ENCODE data around the gene PDK1. TPM values are rescaled to one million over a fixed set of nuclear protein-coding genes. Genes with fewer than 3 reads are reported as not detected.
A peak's percentile ranks its signal among the peaks of the same experiment; 100 is the strongest.

The PDK1 gene
- polyA plus RNA-seq, 2 of the 4 experiments (the other 2 are of a cell fraction): 1.2 to 12.9 TPM

GRCh38 chr2:172635548-172635947, 79.7 kb downstream of the PDK1 start:
- H3K4me3 ChIP-seq: no peak overlapping the region
- CTCF ChIA-PET: no interaction called here
- H3K4me1 ChIP-seq: no peaks in the 10 kb centered on the region
- H3K27ac ChIP-seq: no peak overlapping the region
- TF ChIP-seq RAD21 (conservative IDR thresholded peaks at IDR 0.05 in 1 of 2, IDR thresholded peaks at IDR 0.05 in 1 of 2): no peak
- TF ChIP-seq NR3C1 (IDR thresholded peaks at IDR 0.05): no peak
- TF ChIP-seq, protein P1, sequence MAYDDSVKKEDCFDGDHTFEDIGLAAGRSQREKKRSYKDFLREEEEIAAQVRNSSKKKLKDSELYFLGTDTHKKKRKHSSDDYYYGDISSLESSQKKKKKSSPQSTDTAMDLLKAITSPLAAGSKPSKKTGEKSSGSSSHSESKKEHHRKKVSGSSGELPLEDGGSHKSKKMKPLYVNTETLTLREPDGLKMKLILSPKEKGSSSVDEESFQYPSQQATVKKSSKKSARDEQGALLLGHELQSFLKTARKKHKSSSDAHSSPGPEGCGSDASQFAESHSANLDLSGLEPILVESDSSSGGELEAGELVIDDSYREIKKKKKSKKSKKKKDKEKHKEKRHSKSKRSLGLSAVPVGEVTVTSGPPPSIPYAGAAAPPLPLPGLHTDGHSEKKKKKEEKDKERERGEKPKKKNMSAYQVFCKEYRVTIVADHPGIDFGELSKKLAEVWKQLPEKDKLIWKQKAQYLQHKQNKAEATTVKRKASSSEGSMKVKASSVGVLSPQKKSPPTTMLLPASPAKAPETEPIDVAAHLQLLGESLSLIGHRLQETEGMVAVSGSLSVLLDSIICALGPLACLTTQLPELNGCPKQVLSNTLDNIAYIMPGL (CRISPR knock-in tag; IDR thresholded peaks at IDR 0.05; ENCODE audit: borderline replicate concordance): no peak
- no peak for TF ChIP-seq POLR2A (IDR thresholded peaks at IDR 0.05; ENCODE audit: low read length)
- no peak for TF ChIP-seq CEBPB (IDR thresholded peaks at IDR 0.05)
- TF ChIP-seq MYC (IDR thresholded peaks at IDR 0.05; ENCODE audit: borderline replicate concordance, low read length): no peak
- FAIRE-seq (no peak), DNase-seq (ENCODE audit: low read depth in 1 of 2, low spot score in 1 of 2) (no peak), ATAC-seq (no peak)
- H3K9me3 ChIP-seq: no peaks in the 10 kb centered on the region
- POLR2A ChIA-PET: no interaction called here
- no peak overlapping the region for H3K4me2 ChIP-seq
- 90% methylated on average over 4 of the region's 5 CpGs for WGBS (ENCODE audit: missing lambda C conversion rate)

DNA sequence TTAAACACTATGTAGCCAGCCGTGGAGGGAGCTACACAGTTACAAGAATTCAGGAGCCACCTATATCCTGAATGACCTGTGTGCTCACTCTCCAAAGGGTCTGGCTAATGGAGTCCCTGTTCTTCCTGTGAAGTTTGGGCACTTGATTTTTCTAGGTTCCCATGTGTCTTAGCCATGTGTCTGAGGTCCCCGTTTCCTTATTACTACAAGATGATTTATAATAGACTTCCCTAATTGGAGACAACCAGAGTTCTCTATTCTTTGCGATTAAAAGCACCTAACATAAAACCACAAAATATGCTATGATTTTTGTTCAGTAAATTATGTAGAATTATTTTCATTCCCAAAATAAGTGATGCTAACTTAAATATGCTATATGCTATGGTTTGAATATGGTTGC, 83.4 kb downstream of the PDK1 start:
- ChIA-PET CTCF (no interaction called here), POLR2A (no interaction called here)
- no peak overlapping the region for H3K4me3 ChIP-seq
- no peak overlapping the region for H3K27ac ChIP-seq
- TF ChIP-seq, protein P2, sequence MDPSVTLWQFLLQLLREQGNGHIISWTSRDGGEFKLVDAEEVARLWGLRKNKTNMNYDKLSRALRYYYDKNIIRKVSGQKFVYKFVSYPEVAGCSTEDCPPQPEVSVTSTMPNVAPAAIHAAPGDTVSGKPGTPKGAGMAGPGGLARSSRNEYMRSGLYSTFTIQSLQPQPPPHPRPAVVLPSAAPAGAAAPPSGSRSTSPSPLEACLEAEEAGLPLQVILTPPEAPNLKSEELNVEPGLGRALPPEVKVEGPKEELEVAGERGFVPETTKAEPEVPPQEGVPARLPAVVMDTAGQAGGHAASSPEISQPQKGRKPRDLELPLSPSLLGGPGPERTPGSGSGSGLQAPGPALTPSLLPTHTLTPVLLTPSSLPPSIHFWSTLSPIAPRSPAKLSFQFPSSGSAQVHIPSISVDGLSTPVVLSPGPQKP (IDR thresholded peaks at IDR 0.05; ENCODE audit: low read depth, low read length): no peak
- no peak for TF ChIP-seq RAD21 (conservative IDR thresholded peaks at IDR 0.05 in 1 of 2, IDR thresholded peaks at IDR 0.05 in 1 of 2)
- no peak for TF ChIP-seq HOXA7 (CRISPR knock-in tag; IDR thresholded peaks at IDR 0.05)
- no peak for TF ChIP-seq RFX5 (IDR thresholded peaks at IDR 0.05)
- TF ChIP-seq GATA3 (IDR thresholded peaks at IDR 0.05; ENCODE audit: borderline replicate concordance): no peak
- FAIRE-seq (no peak), DNase-seq (ENCODE audit: low read depth in 1 of 2, low spot score in 1 of 2) (no peak), ATAC-seq (no peak)
- no peaks in the 10 kb centered on the region for H3K9me3 ChIP-seq
- H3K4me2 ChIP-seq: no peak overlapping the region
- 92% methylated on average over 3 of the region's 3 CpGs for whole genome bisulfite sequencing (ENCODE audit: missing lambda C conversion rate)
- no peaks in the 10 kb centered on the region for H3K4me1 ChIP-seq

GRCh38 chr2:172639823-172640222, 83.9 kb downstream of the PDK1 start:
- FAIRE-seq (no peak), DNase-seq (ENCODE audit: low read depth in 1 of 2, low spot score in 1 of 2) (no peak), ATAC-seq (peak in 1 of 2 experiments; percentile 50; a peak in 4 of 6 replicates)
- H3K4me1 ChIP-seq: no peaks in the 10 kb centered on the region
- WGBS (ENCODE audit: missing lambda C conversion rate): 48% methylated on average over 2 of the region's 2 CpGs
- H3K27ac ChIP-seq: no peak overlapping the region
- ChIA-PET POLR2A (no interaction called here), CTCF (no interaction called here)
- TF ChIP-seq TP53 (CRISPR knock-in tag; IDR thresholded peaks at IDR 0.05): no peak
- no peak for TF ChIP-seq MYC (IDR thresholded peaks at IDR 0.05; ENCODE audit: borderline replicate concordance, low read length)
- TF ChIP-seq NR3C1 (IDR thresholded peaks at IDR 0.05): no peak
- no peak for TF ChIP-seq NPAS2 (CRISPR knock-in tag; IDR thresholded peaks at IDR 0.05; ENCODE audit: borderline replicate concordance)
- TF ChIP-seq RFX5 (IDR thresholded peaks at IDR 0.05): peak; percentile 93
- TF ChIP-seq BHLHE40 (IDR thresholded peaks at IDR 0.05; ENCODE audit: low read depth, low read length): no peak
- TF ChIP-seq BCL3 (IDR thresholded peaks at IDR 0.05): no peak
- TF ChIP-seq EHF (CRISPR knock-in tag; IDR thresholded peaks at IDR 0.05): no peak
- no peak overlapping the region for H3K4me3 ChIP-seq
- no peak overlapping the region for H3K4me2 ChIP-seq
- H3K9me3 ChIP-seq: no peaks in the 10 kb centered on the region

DNA sequence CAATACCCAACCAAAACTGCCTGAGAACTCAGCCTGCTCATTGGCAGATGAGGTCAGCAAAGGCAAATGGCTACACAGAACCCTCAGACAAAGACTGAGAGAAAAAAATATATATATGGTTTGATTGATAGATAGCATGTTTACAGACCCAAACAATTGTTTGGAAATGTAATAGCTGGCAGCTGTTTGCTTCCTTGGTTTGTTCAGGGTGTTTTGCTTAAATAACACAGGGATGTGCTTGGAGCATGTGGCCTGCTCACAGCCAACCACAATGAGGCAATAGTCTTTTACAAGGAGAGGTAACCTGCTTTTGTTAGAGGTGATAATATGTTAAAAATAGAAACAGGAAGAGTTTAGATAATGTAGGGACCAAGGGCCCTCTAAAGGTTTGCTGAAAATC, 84.5 kb downstream of the PDK1 start:
- FAIRE-seq: no peak
- ChIA-PET POLR2A (no interaction called here), CTCF (no interaction called here)
- peak in 1 of 2 experiments; percentile 46; a peak in 3 of 6 replicates for ATAC-seq
- no peak overlapping the region for H3K27ac ChIP-seq
- TF ChIP-seq RNF2 (IDR thresholded peaks at IDR 0.05; ENCODE audit: borderline replicate concordance, low read depth) (no peak), E2F6 (IDR thresholded peaks at IDR 0.05; ENCODE audit: borderline replicate concordance, low read depth) (no peak), MAFK (IDR thresholded peaks at IDR 0.05; ENCODE audit: partially characterized antibody) (no peak), RARB (CRISPR knock-in tag; IDR thresholded peaks at IDR 0.05) (no peak), NFE2L2 (conservative IDR thresholded peaks at IDR 0.05; ENCODE audit: low read length) (no peak), EHMT2 (IDR thresholded peaks at IDR 0.05; ENCODE audit: low read depth) (no peak), ZFP36 (IDR thresholded peaks at IDR 0.05; ENCODE audit: borderline replicate concordance, partially characterized antibody) (no peak)
- TF ChIP-seq, protein P2 (IDR thresholded peaks at IDR 0.05; ENCODE audit: low read depth, low read length): no peak
- no peak overlapping the region for H3K4me3 ChIP-seq
- no peak overlapping the region for H3K4me2 ChIP-seq
- no peaks in the 10 kb centered on the region for H3K4me1 ChIP-seq
- H3K9me3 ChIP-seq: no peaks in the 10 kb centered on the region
- no peak for DNase-seq (ENCODE audit: low read depth in 1 of 2, low spot score in 1 of 2)

Data from A549 (cell line).